ENCODE measurements around the gene NKX2-3. TPM values are rescaled to one million over a fixed set of nuclear protein-coding genes. Genes with fewer than 3 reads are reported as not detected.
A peak's percentile ranks its signal among the peaks of the same experiment; 100 is the strongest.

Gene NKX2-3
- under 1 TPM in 1 of 4 donors, not detected in 3; 0.54 TPM for total RNA-seq

- TF ChIP-seq POLR2AphosphoS5 (IDR thresholded peaks at IDR 0.05) (no peak), EP300 (IDR thresholded peaks at IDR 0.05) (no peak), POLR2A (IDR thresholded peaks at IDR 0.05) (no peak)
- TF ChIP-seq, protein P1, sequence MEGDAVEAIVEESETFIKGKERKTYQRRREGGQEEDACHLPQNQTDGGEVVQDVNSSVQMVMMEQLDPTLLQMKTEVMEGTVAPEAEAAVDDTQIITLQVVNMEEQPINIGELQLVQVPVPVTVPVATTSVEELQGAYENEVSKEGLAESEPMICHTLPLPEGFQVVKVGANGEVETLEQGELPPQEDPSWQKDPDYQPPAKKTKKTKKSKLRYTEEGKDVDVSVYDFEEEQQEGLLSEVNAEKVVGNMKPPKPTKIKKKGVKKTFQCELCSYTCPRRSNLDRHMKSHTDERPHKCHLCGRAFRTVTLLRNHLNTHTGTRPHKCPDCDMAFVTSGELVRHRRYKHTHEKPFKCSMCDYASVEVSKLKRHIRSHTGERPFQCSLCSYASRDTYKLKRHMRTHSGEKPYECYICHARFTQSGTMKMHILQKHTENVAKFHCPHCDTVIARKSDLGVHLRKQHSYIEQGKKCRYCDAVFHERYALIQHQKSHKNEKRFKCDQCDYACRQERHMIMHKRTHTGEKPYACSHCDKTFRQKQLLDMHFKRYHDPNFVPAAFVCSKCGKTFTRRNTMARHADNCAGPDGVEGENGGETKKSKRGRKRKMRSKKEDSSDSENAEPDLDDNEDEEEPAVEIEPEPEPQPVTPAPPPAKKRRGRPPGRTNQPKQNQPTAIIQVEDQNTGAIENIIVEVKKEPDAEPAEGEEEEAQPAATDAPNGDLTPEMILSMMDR (IDR thresholded peaks at IDR 0.05), result no peak
- Histone ChIP-seq H3K27me3 (peaks cover 100% of the 10 kb centered on the region), H3K4me1 (peaks cover 0 to 68% (median 19%) of the 10 kb centered on the region in 3 donors), H3K27ac (no peak within 1 kb of the TSS), H3K36me3 (no peaks in the 10 kb centered on the region), H3K4me3 (peak within 1 kb of the TSS in 1 of 2 donors; percentile 32), H3K9me3 (no peaks in the 10 kb centered on the region)
- peak; percentile 30 for ATAC-seq
- 3 to 4% methylated on average over 6 to 12 of the region's 51 CpGs for WGBS, 2 donors (ENCODE audit: low coverage in 1 of 2)
These were observed at the start of gene NKX2-3 for GRCh38 chr10:99532687-99533495. TSS of gene NKX2-3 (plus strand) at chr10:99532942. CDS start at chr10:99533132, 190 bp downstream.

DNA sequence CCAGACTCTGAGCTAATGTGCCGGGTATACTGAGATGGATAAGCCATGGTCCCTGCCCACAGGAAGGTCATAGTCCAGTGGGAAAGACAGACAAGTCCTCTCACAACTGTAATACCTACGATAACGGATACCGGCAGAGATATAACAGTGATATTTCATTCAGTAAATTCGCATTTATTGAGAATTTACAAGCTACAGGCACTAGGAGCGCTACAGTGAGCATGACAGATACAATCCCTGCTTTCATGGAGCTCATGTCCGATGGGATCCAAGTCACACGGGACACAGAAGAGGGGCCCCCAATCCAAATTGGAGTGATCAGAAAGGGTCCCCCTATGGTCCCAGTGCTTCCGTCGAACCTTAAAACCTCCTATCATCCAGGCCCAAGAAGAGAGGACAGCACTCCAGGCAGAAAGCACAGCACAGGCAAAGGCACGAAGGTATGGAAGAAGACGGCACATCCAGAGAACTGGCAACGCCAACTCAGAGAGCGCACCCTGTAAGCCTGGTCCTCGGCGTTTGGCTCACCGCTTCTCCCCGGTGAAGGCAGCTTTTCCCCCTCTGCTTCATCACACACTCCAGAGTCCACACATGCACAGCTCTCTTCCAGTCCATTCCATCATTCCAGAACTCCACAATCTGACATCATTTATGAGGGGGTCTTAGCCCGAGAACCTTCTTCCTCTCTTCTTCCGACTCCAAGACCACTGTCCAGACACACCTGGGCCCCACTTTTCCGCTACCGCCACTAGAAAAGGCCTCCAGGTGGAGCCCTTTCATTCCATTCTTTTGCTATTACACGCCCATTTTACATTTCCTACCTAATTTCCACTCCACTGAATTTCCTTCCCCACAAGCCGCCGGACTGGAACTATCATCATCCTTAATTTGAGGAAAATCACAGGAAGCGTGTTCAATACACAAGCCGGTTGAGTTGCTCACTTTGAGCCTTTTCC lies 47.8 kb upstream of the NKX2-3 start:
- Histone ChIP-seq H3K9me3 (no peaks in the 10 kb centered on the region), H3K4me1 (no peaks in the 10 kb centered on the region), H3K27me3 (peaks cover 65% of the 10 kb centered on the region), H3K36me3 (no peaks in the 10 kb centered on the region), H3K27ac (no peak overlapping the region), H3K4me3 (no peak overlapping the region)
- WGBS, 2 donors (ENCODE audit: low coverage in 1 of 2), result 59 to 70% methylated on average over 17 to 27 of the region's 27 CpGs
- ATAC-seq, result no peak
- TF ChIP-seq POLR2A (IDR thresholded peaks at IDR 0.05), result no peak
- no peak for TF ChIP-seq EP300 (IDR thresholded peaks at IDR 0.05)
- TF ChIP-seq, protein P1 (IDR thresholded peaks at IDR 0.05), result no peak
- no peak for TF ChIP-seq POLR2AphosphoS5 (IDR thresholded peaks at IDR 0.05)

DNA sequence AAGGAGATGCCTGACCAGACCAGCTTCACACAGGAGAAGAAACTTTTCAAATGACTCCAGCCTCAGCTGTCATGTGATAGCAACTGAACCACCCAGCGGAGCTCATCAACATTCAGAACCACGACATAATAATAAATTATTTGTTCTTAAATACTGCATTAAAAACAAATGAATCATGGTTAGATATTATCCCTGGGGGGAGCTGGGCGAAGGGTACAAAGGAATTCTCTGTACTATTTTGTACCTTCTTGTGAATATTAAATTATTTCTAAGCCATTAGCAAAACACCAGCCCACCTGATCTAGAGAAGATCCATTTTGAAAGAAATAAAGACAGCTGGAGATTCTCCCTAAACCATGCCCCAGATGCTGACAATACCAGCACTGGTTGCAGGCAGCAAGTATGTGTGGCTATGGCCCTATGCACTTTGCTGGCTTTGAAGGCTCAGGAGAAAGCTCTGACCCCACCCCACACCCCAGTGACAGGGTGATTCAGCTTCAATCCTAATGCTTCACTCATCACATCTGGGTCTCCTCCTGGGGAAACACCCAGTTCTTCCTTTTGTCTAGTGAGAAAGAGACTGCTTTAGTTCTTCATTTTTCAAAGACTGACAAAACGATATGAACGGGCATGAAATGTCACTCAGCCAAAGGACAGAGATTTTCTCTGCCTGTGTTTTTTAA lies 45.5 kb upstream of the NKX2-3 start:
- H3K9me3 ChIP-seq, result no peaks in the 10 kb centered on the region
- no peak for ATAC-seq
- H3K27ac ChIP-seq, result no peak overlapping the region
- no peaks in the 10 kb centered on the region for H3K36me3 ChIP-seq
- H3K4me3 ChIP-seq, result no peak overlapping the region
- TF ChIP-seq POLR2AphosphoS5 (IDR thresholded peaks at IDR 0.05), result no peak
- TF ChIP-seq POLR2A (IDR thresholded peaks at IDR 0.05), result no peak
- TF ChIP-seq EP300 (IDR thresholded peaks at IDR 0.05), result no peak
- TF ChIP-seq, protein P1 (IDR thresholded peaks at IDR 0.05), result no peak
- H3K4me1 ChIP-seq, result no peaks in the 10 kb centered on the region
- peaks cover 79% of the 10 kb centered on the region for H3K27me3 ChIP-seq
- 69 to 80% methylated on average over 5 of the region's 5 CpGs for WGBS, 2 donors (ENCODE audit: low coverage in 1 of 2)

GRCh38 chr10:99489271-99489670 lies 43.5 kb upstream of the NKX2-3 start:
- no peaks in the 10 kb centered on the region for H3K4me1 ChIP-seq
- peaks cover 69% of the 10 kb centered on the region for H3K27me3 ChIP-seq
- TF ChIP-seq, protein P1 (IDR thresholded peaks at IDR 0.05), result no peak
- no peak for TF ChIP-seq POLR2A (IDR thresholded peaks at IDR 0.05)
- TF ChIP-seq EP300 (IDR thresholded peaks at IDR 0.05), result no peak
- no peak for TF ChIP-seq POLR2AphosphoS5 (IDR thresholded peaks at IDR 0.05)
- H3K27ac ChIP-seq, result no peak overlapping the region
- no peak overlapping the region for H3K4me3 ChIP-seq
- H3K9me3 ChIP-seq, result no peaks in the 10 kb centered on the region
- WGBS, 2 donors (ENCODE audit: low coverage in 1 of 2), result 54 to 69% methylated on average over 2 of the region's 3 CpGs
- ATAC-seq, result no peak
- no peaks in the 10 kb centered on the region for H3K36me3 ChIP-seq
